ENCODE measurements around the gene SBF2.

The SBF2 gene

DNA sequence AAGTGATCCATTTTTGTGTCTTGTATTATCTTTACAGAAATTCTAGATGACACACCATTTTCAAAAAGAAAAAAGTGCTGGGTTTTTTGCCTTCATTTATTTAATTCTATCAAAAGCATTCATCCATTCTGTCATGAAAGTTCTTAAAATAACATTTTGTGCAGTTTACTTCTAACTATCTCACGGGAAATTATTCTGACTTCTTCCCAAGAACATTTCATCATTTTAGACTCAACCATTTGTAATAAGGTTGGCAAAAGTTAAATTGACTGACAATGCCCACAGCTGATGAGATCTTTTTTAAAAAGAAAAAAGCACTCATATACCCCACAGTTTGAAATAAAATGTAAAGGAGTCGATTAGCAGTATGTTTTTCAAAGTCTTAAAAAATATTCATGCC, 68.5 kb downstream of the SBF2 start:
- TF ChIP-seq, protein P1, sequence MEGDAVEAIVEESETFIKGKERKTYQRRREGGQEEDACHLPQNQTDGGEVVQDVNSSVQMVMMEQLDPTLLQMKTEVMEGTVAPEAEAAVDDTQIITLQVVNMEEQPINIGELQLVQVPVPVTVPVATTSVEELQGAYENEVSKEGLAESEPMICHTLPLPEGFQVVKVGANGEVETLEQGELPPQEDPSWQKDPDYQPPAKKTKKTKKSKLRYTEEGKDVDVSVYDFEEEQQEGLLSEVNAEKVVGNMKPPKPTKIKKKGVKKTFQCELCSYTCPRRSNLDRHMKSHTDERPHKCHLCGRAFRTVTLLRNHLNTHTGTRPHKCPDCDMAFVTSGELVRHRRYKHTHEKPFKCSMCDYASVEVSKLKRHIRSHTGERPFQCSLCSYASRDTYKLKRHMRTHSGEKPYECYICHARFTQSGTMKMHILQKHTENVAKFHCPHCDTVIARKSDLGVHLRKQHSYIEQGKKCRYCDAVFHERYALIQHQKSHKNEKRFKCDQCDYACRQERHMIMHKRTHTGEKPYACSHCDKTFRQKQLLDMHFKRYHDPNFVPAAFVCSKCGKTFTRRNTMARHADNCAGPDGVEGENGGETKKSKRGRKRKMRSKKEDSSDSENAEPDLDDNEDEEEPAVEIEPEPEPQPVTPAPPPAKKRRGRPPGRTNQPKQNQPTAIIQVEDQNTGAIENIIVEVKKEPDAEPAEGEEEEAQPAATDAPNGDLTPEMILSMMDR (conservative IDR thresholded peaks at IDR 0.05; ENCODE audit: low read depth, low read length), result no peak
- H3K4me3 ChIP-seq (ENCODE audit: low read length), result no peak overlapping the region
- no peak for DNase-seq (ENCODE audit: low read depth)

DNA sequence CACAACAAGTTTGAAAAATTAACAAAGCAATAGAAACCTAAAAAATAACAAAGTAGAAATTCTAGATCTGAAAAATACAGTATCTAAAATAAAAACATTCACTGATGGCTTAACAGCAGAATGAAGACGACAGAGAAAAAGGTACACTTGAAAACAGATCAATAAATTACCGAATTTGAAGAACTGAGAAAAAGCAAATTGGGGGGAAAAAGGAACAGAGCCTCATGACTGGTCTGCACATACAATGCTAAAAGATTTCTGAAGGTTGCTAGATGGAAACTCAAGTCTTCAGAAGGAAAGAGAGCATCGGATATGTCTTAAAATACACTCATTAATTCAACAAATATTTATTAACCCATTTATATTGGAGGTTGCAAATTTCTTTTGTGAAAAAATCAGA, 71.6 kb downstream of the SBF2 start:
- no peak overlapping the region for H3K4me3 ChIP-seq (ENCODE audit: low read length)
- no peak for DNase-seq (ENCODE audit: low read depth)
- TF ChIP-seq, protein P1 (conservative IDR thresholded peaks at IDR 0.05; ENCODE audit: low read depth, low read length), result no peak

DNA sequence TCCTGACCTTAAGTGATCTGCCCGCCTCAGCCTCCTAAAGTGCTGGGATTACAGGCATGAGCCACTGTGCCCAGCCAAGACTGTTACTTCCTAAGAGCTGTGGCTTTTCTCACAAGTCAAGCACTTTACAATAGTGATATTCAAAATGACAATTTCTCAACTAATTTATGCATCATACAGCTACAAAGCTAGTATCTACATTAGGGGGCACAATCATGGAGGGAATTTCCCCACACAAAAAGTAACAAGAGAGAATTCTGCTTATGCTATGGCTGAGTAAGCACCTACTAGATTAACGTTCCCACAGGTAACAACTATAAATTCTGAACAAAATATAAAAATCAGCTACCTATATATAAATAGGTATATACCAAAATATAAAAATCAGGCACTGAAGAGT, 72.7 kb downstream of the SBF2 start:
- DNase-seq (ENCODE audit: low read depth), result no peak
- no peak overlapping the region for H3K4me3 ChIP-seq (ENCODE audit: low read length)
- TF ChIP-seq, protein P1 (conservative IDR thresholded peaks at IDR 0.05; ENCODE audit: low read depth, low read length), result no peak

DNA sequence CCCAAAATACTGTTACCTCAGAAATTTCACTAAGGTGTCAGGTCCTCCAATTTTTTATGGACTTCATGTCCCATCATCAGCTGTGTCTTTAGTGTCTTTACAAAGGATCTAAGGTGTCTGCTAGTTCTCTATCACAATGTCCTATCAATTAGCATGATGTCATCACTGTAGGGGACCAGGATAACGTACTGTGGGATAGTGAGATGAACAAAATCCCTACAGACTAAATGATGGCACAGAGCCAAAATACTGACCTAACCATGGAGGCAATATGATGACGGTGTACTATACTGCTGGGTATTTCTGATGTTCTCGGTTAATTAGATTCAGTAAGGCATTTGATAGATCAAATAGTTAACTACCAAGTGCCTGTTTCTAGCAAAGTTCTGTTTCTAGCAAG, 82.5 kb downstream of the SBF2 start:
- TF ChIP-seq, protein P1 (conservative IDR thresholded peaks at IDR 0.05; ENCODE audit: low read depth, low read length), result no peak

DNA sequence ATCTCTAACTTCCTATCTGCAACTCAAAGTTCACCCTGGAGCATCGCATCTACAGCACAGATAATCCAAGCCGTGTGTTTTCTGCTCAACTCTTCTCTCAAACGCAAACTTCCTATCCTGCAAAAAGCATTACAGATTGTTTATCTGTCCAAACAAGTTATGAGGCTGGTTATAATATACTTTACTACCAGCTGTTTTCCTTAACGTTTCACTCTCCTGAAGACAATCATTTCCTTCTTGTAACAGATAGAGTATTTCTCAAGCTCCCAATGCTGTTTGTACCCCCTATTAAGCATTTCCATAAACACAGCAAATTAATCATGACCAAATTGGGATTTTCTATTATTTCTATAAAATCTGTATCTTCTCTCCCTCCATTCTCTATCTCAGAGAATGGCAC, 84.7 kb downstream of the SBF2 start:
- TF ChIP-seq, protein P1 (conservative IDR thresholded peaks at IDR 0.05; ENCODE audit: low read depth, low read length), result no peak
- DNase-seq (ENCODE audit: low read depth), result no peak

More for the DNA sequence above, 82.5 kb downstream of the SBF2 start:
- DNase-seq (ENCODE audit: low read depth), result no peak
- H3K4me3 ChIP-seq (ENCODE audit: low read length), result no peak overlapping the region

DNA sequence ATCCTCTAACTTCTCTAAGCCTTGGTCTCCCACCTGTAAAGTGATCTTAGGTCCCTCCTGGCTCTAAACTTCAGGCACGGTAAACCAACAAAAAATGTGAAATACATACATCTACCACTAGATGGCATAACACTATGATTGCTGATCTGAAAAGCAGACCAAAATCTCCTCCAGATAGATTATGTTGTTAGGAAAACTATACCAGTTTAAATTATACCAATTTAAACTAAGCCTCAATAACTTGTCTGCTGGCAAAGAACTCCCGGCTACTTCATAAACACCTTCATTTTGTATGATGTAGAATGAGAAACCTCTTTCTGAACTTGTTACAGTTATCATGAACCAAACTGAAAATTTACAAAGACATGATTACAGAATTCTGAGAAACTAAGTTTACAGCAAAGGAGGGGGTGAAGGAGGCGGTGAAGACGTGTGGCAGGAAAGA, 85.9 kb downstream of the SBF2 start:
- no peak for DNase-seq (ENCODE audit: low read depth)
- H3K4me3 ChIP-seq (ENCODE audit: low read length), result no peak overlapping the region
- TF ChIP-seq, protein P1 (conservative IDR thresholded peaks at IDR 0.05; ENCODE audit: low read depth, low read length), result peak; percentile 65

More for the DNA sequence above, 84.7 kb downstream of the SBF2 start:
- no peak overlapping the region for H3K4me3 ChIP-seq (ENCODE audit: low read length)

DNA sequence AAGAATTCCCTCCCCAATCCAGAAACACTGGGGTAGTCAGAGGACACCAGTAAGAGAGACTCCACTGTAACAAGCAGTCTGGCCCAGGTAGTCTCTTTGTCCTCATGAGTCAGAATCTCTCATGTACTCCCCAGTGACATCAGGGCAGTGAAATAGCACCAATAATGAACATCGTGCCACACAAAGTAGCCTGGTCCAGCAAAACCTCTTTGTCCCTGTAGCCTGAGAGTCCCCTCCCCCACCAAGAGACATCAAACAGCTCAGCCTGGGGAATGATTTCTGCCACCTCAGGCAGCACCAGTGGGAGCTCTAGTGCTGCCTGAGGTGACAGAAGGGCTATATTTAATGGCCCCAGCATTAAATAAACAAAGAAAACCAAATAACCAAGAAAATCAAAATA, 88.1 kb downstream of the SBF2 start:
- no peak for DNase-seq (ENCODE audit: low read depth)
- no peak overlapping the region for H3K4me3 ChIP-seq (ENCODE audit: low read length)
- TF ChIP-seq, protein P1 (conservative IDR thresholded peaks at IDR 0.05; ENCODE audit: low read depth, low read length), result no peak
